GM12874 (cell line): Measurements from ENCODE around the gene JMJD7.

Experiments used
- CTCF ChIP-seq: IDR thresholded peaks from 2 replicates; pipeline ENCODE4 v1.5.1; 2011; ENCODE audit warnings: low read depth, mild to moderate bottlenecking, control low read depth, low read length, moderate library complexity; ENCODE audit not compliant: insufficient read depth

The JMJD7 gene

GRCh38 chr15:41849861-41850260 is 22.0 kb downstream of the JMJD7 start:
- no peak for TF ChIP-seq CTCF

GRCh38 chr15:41850482-41851166 is 22.7 kb downstream of the JMJD7 start:
- TF ChIP-seq CTCF: no peak

GRCh38 chr15:41851167-41851523 is 23.3 kb downstream of the JMJD7 start:
- no peak for TF ChIP-seq CTCF

GRCh38 chr15:41851755-41852370 is 24.0 kb downstream of the JMJD7 start:
- TF ChIP-seq CTCF: no peak

- TF ChIP-seq CTCF: no peak
These were observed 25.1 kb downstream of the JMJD7 start for GRCh38 chr15:41852736-41853590.

- TF ChIP-seq CTCF: no peak
These were observed 25.9 kb downstream of the JMJD7 start for GRCh38 chr15:41853831-41854230.

GRCh38 chr15:41854443-41854842 is 26.6 kb downstream of the JMJD7 start:
- TF ChIP-seq CTCF: no peak
